Activated CD4-positive, alpha-beta T cell treated with anti-CD3 and anti-CD28 coated beads, Interleukin-2, amount 10 ng/mL, durations not matched to agents 7 days and 5 days (primary cell): Measurements from ENCODE around the gene TSPYL2. TPM values are rescaled to one million over a fixed set of nuclear protein-coding genes. Genes with fewer than 3 reads are reported as not detected.

ENCODE experiments used
- CTCF ChIA-PET: fragments of 350-600 bp; sonication (Branson Sonifier 250); formaldehyde crosslinking; loops from one replicate; lab custom pipeline; 2021; ENCODE audit warnings: antibody characterized with exemption; lab: Charles Lee
- POLR2A ChIA-PET: fragments of 350-600 bp; sonication (Branson Sonifier 250); formaldehyde crosslinking; loops from one replicate; lab custom pipeline; 2021; ENCODE audit warnings: antibody characterized with exemption; lab: Charles Lee
- DNase-seq: peaks from one replicate; pipeline ENCODE4 v3.0.0-alpha.2; 2020
- H3K27ac Mint-ChIP-seq: one replicate; pipeline ENCODE4 v1.8.0; 2021; ENCODE audit warnings: mild to moderate bottlenecking, moderate library complexity, mixed read lengths
- H3K27me3 Mint-ChIP-seq: one replicate; pipeline ENCODE4 v1.8.0; 2021; ENCODE audit warnings: mixed read lengths
- H3K36me3 Mint-ChIP-seq: one replicate; pipeline ENCODE4 v1.8.0; 2021; ENCODE audit warnings: low read depth, mixed read lengths
- H3K4me1 Mint-ChIP-seq: one replicate; pipeline ENCODE4 v1.8.0; 2021; ENCODE audit warnings: mixed read lengths
- H3K4me3 Mint-ChIP-seq: one replicate; pipeline ENCODE4 v1.8.0; 2021; ENCODE audit warnings: mild to moderate bottlenecking, moderate library complexity, mixed read lengths
- H3K9me3 Mint-ChIP-seq: one replicate; pipeline ENCODE4 v1.8.0; 2021; ENCODE audit warnings: mixed read lengths
- total RNA-seq, 2 experiments: library from RNA; stranded (reverse); gene quantifications; one replicate each; pipeline ENCODE4 v1.2.3, GENCODE V29; 2021

Gene TSPYL2
- total RNA-seq, 2 experiments from 2014 or later: 15.3 to 18.9 TPM

DNA sequence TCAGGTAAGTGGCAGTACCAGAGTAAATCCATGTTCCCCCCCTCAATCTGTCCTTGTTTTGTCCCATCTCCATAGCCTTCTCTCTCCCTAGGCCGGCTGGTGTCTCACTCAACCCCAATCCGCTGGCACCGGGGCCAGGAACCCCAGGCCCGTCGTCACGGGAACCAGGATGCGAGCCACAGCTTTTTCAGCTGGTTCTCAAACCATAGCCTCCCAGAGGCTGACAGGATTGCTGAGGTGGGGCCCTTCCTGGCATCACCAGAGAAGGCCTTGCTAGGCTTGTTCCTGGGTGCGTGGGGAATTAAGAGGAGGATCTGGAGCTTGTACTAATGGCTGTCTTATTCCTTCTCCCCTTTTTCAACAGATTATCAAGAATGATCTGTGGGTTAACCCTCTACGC lies 2.7 kb downstream of the TSPYL2 start:
- Mint-ChIP-seq H3K9me3 (no peaks in the 10 kb centered on the region), H3K4me3 (no peak overlapping the region), H3K27me3 (no peaks in the 10 kb centered on the region), H3K36me3 (peaks cover 17% of the 10 kb centered on the region), H3K4me1 (peaks cover 54% of the 10 kb centered on the region), H3K27ac (no peak overlapping the region)
- ChIA-PET CTCF (no interaction called here), POLR2A (no interaction called here)
- no peak for DNase-seq

DNA sequence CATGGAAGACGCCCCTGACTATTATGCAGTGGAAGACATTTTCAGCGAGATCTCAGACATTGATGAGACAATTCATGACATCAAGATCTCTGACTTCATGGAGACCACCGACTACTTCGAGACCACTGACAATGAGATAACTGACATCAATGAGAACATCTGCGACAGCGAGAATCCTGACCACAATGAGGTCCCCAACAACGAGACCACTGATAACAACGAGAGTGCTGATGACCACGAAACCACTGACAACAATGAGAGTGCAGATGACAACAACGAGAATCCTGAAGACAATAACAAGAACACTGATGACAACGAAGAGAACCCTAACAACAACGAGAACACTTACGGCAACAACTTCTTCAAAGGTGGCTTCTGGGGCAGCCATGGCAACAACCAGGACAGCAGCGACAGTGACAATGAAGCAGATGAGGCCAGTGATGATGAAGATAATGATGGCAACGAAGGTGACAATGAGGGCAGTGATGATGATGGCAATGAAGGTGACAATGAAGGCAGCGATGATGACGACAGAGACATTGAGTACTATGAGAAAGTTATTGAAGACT lies 3.6 kb downstream of the TSPYL2 start:
- Mint-ChIP-seq H3K4me3 (no peak overlapping the region), H3K36me3 (peaks cover 17% of the 10 kb centered on the region)
- POLR2A ChIA-PET: no interaction called here

DNA sequence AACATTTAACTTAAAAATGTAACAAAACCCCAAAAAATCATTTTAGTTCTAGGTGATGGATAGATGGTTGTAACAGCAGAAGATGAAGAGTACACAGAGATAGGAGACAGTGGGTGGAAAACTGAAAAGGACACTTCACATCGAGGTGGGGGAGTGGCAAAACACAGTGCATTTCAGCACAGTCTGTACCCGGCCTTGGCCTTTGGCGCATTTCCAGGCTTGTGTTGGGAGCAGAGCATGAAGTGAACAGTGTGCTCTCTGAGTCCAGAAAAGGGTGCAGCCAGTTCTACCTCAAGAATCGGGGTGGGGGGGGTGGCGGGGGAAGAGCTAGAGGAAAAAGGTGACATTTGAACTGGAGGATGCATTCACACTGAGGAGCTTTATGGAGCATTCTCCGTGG lies 4.3 kb downstream of the TSPYL2 start:
- H3K36me3 Mint-ChIP-seq: peaks cover 17% of the 10 kb centered on the region
- H3K27me3 Mint-ChIP-seq: no peaks in the 10 kb centered on the region
- no peak overlapping the region for H3K27ac Mint-ChIP-seq
- POLR2A ChIA-PET: no interaction called here
- peaks cover 48% of the 10 kb centered on the region for H3K4me1 Mint-ChIP-seq
- H3K4me3 Mint-ChIP-seq: no peak overlapping the region
- H3K9me3 Mint-ChIP-seq: no peaks in the 10 kb centered on the region
- no peak for DNase-seq
- CTCF ChIA-PET: no interaction called here

More for the DNA sequence above, 3.6 kb downstream of the TSPYL2 start:
- Mint-ChIP-seq H3K9me3 (no peaks in the 10 kb centered on the region), H3K27ac (no peak overlapping the region), H3K27me3 (no peaks in the 10 kb centered on the region), H3K4me1 (peaks cover 51% of the 10 kb centered on the region)
- DNase-seq: no peak
- CTCF ChIA-PET: no interaction called here

DNA sequence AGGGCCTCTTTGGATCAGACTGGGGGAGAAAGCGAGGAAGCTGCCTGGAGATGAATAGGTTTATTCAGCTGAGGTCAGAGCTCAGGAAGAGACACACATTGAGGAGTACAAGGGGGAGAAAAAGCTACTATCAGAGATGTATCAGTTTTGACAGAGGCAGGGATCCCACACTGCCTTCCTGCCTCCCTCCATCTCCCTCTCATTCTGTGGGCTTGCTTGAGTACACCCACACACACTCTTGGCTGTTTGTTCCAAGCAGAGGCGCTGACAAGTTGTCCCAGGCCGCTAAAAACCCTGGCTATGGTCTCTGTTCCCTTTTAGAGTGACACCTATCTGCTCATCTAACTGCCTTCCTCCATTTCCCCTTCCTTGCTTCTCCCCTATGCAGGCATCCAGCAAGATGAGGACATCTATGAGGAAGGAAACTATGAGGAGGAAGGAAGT lies 5.2 kb downstream of the TSPYL2 start:
- POLR2A ChIA-PET: no interaction called here
- no peak for DNase-seq
- H3K4me3 Mint-ChIP-seq: no peak overlapping the region
- H3K4me1 Mint-ChIP-seq: peaks cover 47% of the 10 kb centered on the region
- CTCF ChIA-PET: no interaction called here
- peak overlapping the region; percentile 46 for H3K27ac Mint-ChIP-seq
- no peaks in the 10 kb centered on the region for H3K9me3 Mint-ChIP-seq
- H3K36me3 Mint-ChIP-seq: peaks cover 17% of the 10 kb centered on the region
- no peaks in the 10 kb centered on the region for H3K27me3 Mint-ChIP-seq

DNA sequence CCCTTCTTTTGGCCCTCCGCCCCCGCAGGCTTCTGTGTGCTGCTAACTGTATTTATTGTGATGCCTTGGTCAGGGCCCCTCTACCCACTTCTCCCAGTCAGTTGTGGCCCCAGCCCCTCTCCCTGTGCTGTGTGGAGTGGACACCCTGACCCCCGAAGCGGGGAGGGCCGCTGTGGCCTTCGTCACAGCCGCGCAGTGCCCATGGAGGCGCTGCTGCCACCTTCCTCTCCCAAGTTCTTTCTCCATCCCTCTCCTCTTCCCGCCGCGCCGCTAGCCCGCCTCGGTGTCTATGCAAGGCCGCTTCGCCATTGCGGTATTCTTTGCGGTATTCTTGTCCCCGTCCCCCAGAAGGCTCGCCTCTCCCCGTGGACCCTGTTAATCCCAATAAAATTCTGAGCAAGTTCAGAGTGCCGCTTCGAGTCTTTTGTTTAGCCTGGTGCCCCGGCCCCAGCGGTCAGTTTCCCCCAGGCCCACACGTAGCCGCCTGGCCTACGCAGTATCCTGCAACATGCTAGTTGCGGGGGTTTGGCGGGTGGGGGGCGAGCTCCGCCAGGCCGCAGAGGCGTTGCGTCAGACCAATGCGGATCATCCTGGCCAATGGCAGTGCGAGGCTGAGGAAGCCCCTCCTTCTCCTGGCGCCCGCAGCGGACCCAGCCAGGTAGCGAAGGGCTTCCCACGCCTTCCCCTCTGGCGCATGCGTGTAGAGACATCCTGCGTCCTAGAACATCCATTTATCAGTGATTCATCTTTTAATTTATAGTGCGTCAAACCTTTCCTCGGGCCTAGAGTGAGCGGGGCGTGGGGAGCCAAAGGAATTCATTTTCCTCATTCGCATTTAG lies 6.2 kb downstream of the TSPYL2 start:
- peaks cover 42% of the 10 kb centered on the region for H3K4me1 Mint-ChIP-seq
- POLR2A ChIA-PET: no interaction called here

DNA sequence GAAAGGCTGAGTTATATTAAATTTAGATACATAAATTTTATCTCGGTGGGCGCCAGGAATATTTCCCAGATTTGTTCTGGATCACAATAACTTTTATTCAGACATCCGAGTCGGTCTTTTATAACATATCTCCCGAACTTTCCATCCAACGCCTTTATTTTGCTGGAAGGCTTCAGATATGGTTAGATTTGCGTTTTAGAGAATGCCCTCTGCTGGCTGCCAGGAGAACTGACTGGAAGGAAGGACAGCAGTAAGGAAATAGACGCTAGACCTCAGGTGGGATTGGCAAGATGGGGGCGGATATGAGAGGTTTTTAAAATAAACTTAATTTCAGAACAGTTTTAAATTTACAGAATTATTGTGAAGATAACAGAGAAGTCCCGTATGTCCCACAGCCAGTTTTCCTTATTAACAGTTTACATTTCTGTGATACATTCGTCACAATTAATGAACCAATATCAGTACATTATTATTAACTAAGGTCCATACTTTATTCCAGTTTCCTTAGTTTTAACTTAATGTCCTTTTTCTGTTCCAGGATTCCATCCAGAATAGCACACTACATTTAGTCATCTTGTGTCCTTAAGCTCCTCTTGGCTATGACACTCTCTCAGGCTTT lies 7.2 kb downstream of the TSPYL2 start:
- DNase-seq: peak; percentile 42
- H3K4me1 Mint-ChIP-seq: peaks cover 33% of the 10 kb centered on the region

More for the DNA sequence above, 6.2 kb downstream of the TSPYL2 start:
- peak overlapping the region; percentile 82 for H3K27ac Mint-ChIP-seq
- CTCF ChIA-PET: interaction anchor here (0.7 to 1.2 kb wide), 2 partner anchors 11 to 47 kb away, joined by 3 to 4 read pairs; no protein-coding TSS in a partner anchor
- no peaks in the 10 kb centered on the region for H3K9me3 Mint-ChIP-seq
- peak; percentile 56 for DNase-seq
- peak overlapping the region; percentile 76 for H3K4me3 Mint-ChIP-seq
- H3K27me3 Mint-ChIP-seq: no peaks in the 10 kb centered on the region
- peaks cover 17% of the 10 kb centered on the region for H3K36me3 Mint-ChIP-seq

DNA sequence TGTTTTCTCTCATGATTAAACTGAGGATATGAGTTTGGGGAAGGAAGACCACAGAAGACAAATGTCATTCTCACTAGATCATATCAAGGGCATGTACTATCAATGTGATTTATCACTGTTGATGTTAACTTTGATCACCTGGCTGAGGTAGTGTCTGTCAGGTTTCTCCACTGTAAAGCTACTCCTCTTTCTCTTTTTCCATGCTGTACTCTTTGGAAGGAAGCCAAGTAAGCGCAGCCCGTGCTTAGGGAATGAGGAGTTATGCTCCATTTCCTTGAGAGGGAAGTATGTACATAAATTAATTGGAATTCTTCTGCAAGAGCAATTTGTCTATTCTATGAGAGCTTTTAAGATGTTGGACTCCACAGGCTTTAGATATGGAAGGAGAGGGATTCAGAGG lies 7.8 kb downstream of the TSPYL2 start:
- Mint-ChIP-seq H3K4me1 (peaks cover 37% of the 10 kb centered on the region), H3K4me3 (no peak overlapping the region), H3K9me3 (no peaks in the 10 kb centered on the region), H3K27ac (no peak overlapping the region), H3K36me3 (peaks cover 10% of the 10 kb centered on the region), H3K27me3 (no peaks in the 10 kb centered on the region)
- ChIA-PET POLR2A (no interaction called here), CTCF (interaction anchor here (0.8 to 1.0 kb wide), 3 partner anchors 18 to 138 kb away, joined by 3 read pairs; no protein-coding TSS in a partner anchor)
- no peak for DNase-seq

More for the DNA sequence above, 7.2 kb downstream of the TSPYL2 start:
- CTCF ChIA-PET: interaction anchor here (0.7 to 1.2 kb wide), 5 partner anchors 12 to 138 kb away, joined by 3 to 4 read pairs (median 3); no protein-coding TSS in a partner anchor
- no peaks in the 10 kb centered on the region for H3K9me3 Mint-ChIP-seq
- H3K4me3 Mint-ChIP-seq: peak overlapping the region; percentile 76
- peaks cover 15% of the 10 kb centered on the region for H3K36me3 Mint-ChIP-seq
- POLR2A ChIA-PET: no interaction called here
- peak overlapping the region; percentile 25 for H3K27ac Mint-ChIP-seq
- no peaks in the 10 kb centered on the region for H3K27me3 Mint-ChIP-seq

DNA sequence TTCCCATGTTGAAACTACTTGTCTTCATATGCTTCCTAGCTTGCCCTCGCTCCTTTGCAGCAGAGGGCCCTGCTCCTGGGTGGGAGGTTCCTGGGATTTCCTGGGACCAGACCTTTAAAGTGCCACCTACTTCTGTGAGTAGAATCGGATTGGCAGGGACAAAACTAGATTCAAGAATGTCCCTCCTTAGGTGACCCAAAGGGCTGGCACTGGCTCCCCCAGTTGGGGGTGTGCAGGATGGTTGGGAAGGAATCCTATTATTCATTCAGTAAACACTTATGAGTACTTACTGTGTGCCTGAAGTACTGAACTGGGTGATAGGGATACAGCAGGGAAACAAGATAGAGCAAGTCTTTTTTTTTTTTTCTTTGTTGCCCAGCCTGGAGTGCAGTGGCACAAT lies 9.2 kb downstream of the TSPYL2 start:
- CTCF ChIA-PET: no interaction called here
- H3K9me3 Mint-ChIP-seq: no peaks in the 10 kb centered on the region
- no peak for DNase-seq
- no peak overlapping the region for H3K4me3 Mint-ChIP-seq
- no peak overlapping the region for H3K27ac Mint-ChIP-seq
- peaks cover 5% of the 10 kb centered on the region for H3K36me3 Mint-ChIP-seq
- H3K4me1 Mint-ChIP-seq: peaks cover 40% of the 10 kb centered on the region
- POLR2A ChIA-PET: no interaction called here
- no peaks in the 10 kb centered on the region for H3K27me3 Mint-ChIP-seq

DNA sequence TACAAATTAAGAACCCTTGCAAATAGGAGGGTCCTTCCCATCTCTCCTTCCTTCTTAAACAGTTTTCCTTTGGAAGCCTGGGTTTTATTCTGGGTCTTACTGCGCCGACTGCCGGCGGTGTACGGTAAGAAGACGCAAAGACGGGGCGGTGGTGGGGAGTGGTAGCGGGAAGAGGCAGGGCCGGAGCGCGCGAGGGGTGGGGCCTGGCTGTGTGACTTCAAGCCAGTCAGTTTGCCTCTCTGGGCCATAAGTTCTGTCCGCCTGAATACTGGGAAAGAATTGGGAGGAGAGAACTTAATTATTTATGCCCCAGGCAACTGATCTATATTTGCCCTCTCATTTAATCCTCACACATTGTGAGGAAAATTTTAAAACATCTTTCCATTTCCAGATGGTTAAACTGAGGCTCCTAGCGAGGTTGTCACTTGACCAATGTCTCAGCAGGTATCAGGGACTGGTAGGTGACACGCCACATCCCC lies 11.0 kb downstream of the TSPYL2 start:
- peak; percentile 79 for DNase-seq
- Mint-ChIP-seq H3K9me3 (no peaks in the 10 kb centered on the region), H3K4me3 (peak overlapping the region; percentile 88), H3K27me3 (no peaks in the 10 kb centered on the region), H3K4me1 (peaks cover 31% of the 10 kb centered on the region), H3K36me3 (peaks cover 3% of the 10 kb centered on the region), H3K27ac (peak overlapping the region; percentile 92)
- ChIA-PET CTCF (no interaction called here), POLR2A (no interaction called here)

DNA sequence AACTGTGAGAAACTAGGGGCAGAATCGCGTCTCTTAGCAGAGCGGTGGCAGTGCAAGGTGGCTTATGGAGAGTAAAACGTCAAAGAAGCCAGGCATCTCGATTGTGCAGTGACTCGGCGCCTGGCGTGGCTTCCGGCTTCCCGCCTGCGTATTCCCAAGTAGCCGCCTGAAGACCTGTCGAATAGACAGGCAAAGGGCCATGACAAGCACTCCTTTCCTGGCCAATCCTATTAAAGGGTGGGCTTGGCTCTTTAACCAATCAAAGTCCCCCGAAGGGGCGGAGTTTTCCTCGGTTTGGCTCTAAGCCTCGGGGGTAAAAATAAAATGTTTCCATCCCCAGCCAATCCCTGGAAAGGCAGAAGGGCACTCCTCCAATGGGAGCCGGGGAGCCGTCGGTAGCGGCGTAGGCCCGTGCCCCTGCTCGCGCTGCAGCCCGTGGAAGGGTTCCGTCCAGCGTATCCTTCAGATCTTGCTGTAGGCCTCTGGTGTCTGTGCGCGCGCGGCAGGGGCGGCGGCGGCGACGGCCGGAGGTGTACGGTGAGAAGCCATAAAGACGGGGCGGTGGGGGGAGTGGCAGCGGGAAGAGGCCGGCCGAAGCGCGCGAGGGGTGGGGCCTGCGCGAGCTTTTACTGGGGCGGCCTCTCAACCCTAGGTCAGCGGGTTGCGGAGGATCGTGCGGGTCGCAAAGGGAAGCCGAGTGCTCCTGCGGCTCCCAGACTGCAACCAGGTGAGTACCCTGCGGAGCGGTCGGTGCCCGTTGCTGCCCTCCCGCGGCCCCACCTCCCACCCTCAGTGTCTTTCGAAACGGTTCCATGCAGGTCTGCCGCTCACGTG lies 11.8 kb downstream of the TSPYL2 start, which contains the start of gene KANTR:
Gene KANTR, plus strand, starts transcription at position 395 of the 834 bp plus-strand sequence. CDS start 30,131 bp downstream, outside the sequence.
- no peaks in the 10 kb centered on the region for H3K27me3 Mint-ChIP-seq
- ChIA-PET POLR2A (no interaction called here), CTCF (no interaction called here)
- peak; percentile 87 for DNase-seq
- H3K36me3 Mint-ChIP-seq: peaks cover 3% of the 10 kb centered on the region
- no peaks in the 10 kb centered on the region for H3K9me3 Mint-ChIP-seq
- H3K4me1 Mint-ChIP-seq: peaks cover 24% of the 10 kb centered on the region
- peak within 1 kb of the TSS; percentile 88 for H3K4me3 Mint-ChIP-seq
- H3K27ac Mint-ChIP-seq: peak within 1 kb of the TSS; percentile 92

DNA sequence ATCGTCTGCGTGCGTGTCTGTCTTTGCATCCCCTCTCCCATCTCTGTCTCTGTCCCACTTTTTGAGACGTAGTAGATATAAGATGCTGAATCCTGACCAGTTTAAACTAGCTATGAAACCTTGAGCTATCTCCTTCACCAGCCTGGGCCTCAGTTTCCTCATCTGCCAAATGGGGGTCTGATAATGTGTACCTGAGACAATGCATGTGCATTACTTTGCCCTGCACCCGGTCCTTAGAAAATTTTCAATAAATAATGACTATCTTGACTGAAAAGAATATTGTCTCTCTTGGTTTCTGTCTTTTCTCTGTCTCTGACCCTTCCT lies 12.4 kb downstream of the TSPYL2 start:
- POLR2A ChIA-PET: no interaction called here

DNA sequence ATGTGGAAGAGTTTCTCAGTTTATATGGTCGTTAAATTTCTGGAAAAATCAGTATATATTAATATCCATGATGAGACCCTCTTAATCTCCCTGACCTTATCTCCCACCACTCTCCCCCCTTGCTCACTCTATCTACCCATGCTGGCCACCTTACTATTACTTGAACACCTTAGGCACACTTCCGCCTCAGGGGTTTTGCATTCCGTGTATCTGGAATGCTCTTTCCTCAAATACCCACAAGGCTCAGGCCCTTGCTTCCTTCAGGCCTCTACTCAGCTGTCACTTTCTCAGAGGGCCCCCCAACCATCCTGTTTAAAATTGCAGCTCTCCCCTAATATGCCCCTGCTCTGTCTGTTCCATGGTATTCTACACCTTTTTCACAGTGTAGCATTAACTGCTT lies 13.6 kb downstream of the TSPYL2 start:
- ChIA-PET POLR2A (no interaction called here), CTCF (no interaction called here)
- DNase-seq: no peak
- peaks cover 8% of the 10 kb centered on the region for H3K36me3 Mint-ChIP-seq
- no peak overlapping the region for H3K27ac Mint-ChIP-seq
- H3K4me1 Mint-ChIP-seq: peaks cover 19% of the 10 kb centered on the region
- H3K9me3 Mint-ChIP-seq: no peaks in the 10 kb centered on the region
- H3K27me3 Mint-ChIP-seq: no peaks in the 10 kb centered on the region
- no peak overlapping the region for H3K4me3 Mint-ChIP-seq

More for the DNA sequence above, 12.4 kb downstream of the TSPYL2 start:
- DNase-seq: no peak
- Mint-ChIP-seq H3K27me3 (no peaks in the 10 kb centered on the region), H3K27ac (peak overlapping the region; percentile 92), H3K4me1 (peaks cover 19% of the 10 kb centered on the region), H3K4me3 (peak overlapping the region; percentile 88), H3K9me3 (no peaks in the 10 kb centered on the region), H3K36me3 (peaks cover 6% of the 10 kb centered on the region)
- CTCF ChIA-PET: no interaction called here
